ENCODE results near the gene KIF12. TPM values are rescaled to one million over a fixed set of nuclear protein-coding genes. Genes with fewer than 3 reads are reported as not detected.

The KIF12 gene
- total RNA-seq, 1 donor from 2014 or later = not detected

- no peak for DNase-seq (ENCODE audit: low read depth, low spot score)
- Mint-ChIP-seq H3K36me3 (ENCODE audit: low read depth) (no peaks in the 10 kb centered on the region), H3K4me1 (peaks cover 5% of the 10 kb centered on the region), H3K4me3 (no peak overlapping the region), H3K27me3 (ENCODE audit: low read depth) (peaks cover 39% of the 10 kb centered on the region), H3K27ac (ENCODE audit: unreplicated experiment) (no peak overlapping the region), H3K9me3 (no peaks in the 10 kb centered on the region)
- TF ChIP-seq, protein P1, sequence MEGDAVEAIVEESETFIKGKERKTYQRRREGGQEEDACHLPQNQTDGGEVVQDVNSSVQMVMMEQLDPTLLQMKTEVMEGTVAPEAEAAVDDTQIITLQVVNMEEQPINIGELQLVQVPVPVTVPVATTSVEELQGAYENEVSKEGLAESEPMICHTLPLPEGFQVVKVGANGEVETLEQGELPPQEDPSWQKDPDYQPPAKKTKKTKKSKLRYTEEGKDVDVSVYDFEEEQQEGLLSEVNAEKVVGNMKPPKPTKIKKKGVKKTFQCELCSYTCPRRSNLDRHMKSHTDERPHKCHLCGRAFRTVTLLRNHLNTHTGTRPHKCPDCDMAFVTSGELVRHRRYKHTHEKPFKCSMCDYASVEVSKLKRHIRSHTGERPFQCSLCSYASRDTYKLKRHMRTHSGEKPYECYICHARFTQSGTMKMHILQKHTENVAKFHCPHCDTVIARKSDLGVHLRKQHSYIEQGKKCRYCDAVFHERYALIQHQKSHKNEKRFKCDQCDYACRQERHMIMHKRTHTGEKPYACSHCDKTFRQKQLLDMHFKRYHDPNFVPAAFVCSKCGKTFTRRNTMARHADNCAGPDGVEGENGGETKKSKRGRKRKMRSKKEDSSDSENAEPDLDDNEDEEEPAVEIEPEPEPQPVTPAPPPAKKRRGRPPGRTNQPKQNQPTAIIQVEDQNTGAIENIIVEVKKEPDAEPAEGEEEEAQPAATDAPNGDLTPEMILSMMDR (conservative IDR thresholded peaks at IDR 0.05) = no peak
Measured at GRCh38 chr9:114093761-114094505, 5.2 kb downstream of the KIF12 start.

DNA sequence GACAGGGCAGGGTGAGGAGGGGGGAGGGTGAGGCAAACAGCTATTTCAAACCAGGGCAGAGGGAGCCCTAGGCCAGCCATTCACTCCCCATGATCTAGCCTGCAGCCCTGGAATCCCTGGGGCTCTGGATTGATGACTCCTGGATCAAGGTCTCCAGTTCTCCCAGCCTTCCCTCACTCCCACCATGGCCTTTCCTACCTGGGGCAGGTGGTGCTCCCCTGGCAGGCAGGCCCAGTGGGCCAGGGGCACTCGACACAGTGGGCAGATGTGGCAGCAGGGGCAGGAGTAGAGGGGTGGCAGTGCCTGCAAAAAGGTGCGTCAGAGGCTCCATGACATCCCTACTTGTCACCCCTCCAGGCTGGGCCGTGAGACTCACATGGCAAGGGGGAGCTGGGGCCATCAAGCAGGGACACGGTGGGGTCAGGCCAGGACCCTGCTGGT lies 6.0 kb downstream of the KIF12 start:
- Mint-ChIP-seq H3K9me3 (no peaks in the 10 kb centered on the region), H3K4me1 (peaks cover 4% of the 10 kb centered on the region), H3K27me3 (ENCODE audit: low read depth) (peaks cover 35% of the 10 kb centered on the region), H3K36me3 (ENCODE audit: low read depth) (no peaks in the 10 kb centered on the region), H3K27ac (ENCODE audit: unreplicated experiment) (no peak overlapping the region), H3K4me3 (no peak overlapping the region)
- no peak for DNase-seq (ENCODE audit: low read depth, low spot score)
- TF ChIP-seq, protein P1 (conservative IDR thresholded peaks at IDR 0.05) = no peak

DNA sequence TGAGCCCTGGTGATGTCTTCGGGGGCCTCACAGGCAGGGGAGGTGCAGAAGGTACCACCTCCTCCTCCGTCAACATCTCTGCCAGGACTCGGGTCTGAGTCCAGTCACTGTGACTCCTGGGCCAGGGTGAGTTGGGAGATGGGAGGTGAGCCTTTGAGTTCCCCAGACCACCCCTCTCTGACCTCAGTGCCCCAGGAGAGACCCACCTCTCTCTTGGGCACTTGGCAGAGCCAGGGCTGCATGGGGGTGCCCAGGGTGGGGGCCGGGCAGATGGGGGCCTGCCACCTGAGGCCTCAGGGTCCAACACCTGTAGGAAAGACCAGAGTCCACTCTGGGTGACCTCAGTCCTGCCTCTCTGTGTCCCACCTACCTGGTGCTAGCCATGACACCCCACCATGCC lies 6.8 kb downstream of the KIF12 start:
- Mint-ChIP-seq H3K4me3 (no peak overlapping the region), H3K27ac (ENCODE audit: unreplicated experiment) (no peak overlapping the region), H3K9me3 (no peaks in the 10 kb centered on the region), H3K36me3 (ENCODE audit: low read depth) (no peaks in the 10 kb centered on the region), H3K4me1 (no peaks in the 10 kb centered on the region), H3K27me3 (ENCODE audit: low read depth) (peaks cover 30% of the 10 kb centered on the region)
- DNase-seq (ENCODE audit: low read depth, low spot score) = no peak
- TF ChIP-seq, protein P1 (conservative IDR thresholded peaks at IDR 0.05) = no peak

GRCh38 chr9:114091711-114092110 lies 7.4 kb downstream of the KIF12 start:
- no peak overlapping the region for H3K27ac Mint-ChIP-seq (ENCODE audit: unreplicated experiment)
- no peak overlapping the region for H3K4me3 Mint-ChIP-seq
- H3K27me3 Mint-ChIP-seq (ENCODE audit: low read depth) = peaks cover 23% of the 10 kb centered on the region
- no peaks in the 10 kb centered on the region for H3K9me3 Mint-ChIP-seq
- no peaks in the 10 kb centered on the region for H3K36me3 Mint-ChIP-seq (ENCODE audit: low read depth)
- TF ChIP-seq, protein P1 (conservative IDR thresholded peaks at IDR 0.05) = no peak
- no peaks in the 10 kb centered on the region for H3K4me1 Mint-ChIP-seq
- no peak for DNase-seq (ENCODE audit: low read depth, low spot score)

- Mint-ChIP-seq H3K27ac (ENCODE audit: unreplicated experiment) (no peak overlapping the region), H3K9me3 (no peaks in the 10 kb centered on the region), H3K4me1 (no peaks in the 10 kb centered on the region), H3K27me3 (ENCODE audit: low read depth) (peaks cover 14% of the 10 kb centered on the region), H3K4me3 (no peak overlapping the region), H3K36me3 (ENCODE audit: low read depth) (no peaks in the 10 kb centered on the region)
- DNase-seq (ENCODE audit: low read depth, low spot score) = no peak
- TF ChIP-seq, protein P1 (conservative IDR thresholded peaks at IDR 0.05) = no peak
Measured at GRCh38 chr9:114090798-114091197, 8.3 kb downstream of the KIF12 start.

All from neural crest cell (in vitro differentiated cells).